ENCODE measurements around the gene PLEKHA6.

DNA sequence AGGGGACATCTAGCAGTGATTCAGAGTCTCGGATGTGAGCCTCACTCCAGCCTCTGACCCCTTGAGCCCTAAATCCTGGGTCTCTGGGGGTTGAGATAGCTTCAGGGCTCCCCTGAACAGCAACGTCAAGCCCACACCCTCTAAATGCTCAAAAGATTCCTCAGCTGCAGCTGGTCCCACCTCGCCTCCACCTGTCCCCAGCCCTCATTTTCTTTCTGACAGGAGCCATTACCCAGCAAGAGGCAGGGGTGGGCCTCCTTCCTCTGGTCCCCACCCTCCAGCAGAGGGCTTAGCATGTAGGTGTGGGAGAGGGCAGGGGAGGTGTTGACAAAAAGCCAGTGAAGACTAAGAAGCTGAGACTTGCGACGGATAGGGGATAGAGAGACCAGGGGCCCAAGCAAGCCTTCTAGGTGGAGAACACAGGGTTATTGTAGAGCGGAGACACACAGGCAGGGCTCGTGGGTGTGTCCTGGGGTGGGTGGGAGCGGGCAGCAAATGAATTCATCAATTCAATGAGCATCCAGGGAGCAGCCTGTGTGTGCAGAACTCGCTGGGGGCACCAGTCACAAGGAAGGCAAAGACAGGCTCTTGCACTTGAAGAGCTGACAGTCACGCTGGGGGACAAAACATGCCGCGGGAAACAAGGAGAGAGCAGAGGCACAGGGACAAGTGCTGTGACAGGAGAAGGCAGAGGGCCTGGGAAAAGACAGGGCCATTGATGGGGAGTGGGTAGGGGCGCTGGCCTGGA lies 97.0 kb downstream of the PLEKHA6 start:
- TF ChIP-seq POLR2A (IDR thresholded peaks at IDR 0.05; ENCODE audit: low read length), result no peak
- no peak for TF ChIP-seq GATA1 (IDR thresholded peaks at IDR 0.05; ENCODE audit: low read depth, low read length)

Measured in erythroblast (primary cell).